ENCODE measurements around the gene TMEM109.

Gene TMEM109

GRCh38 chr11:60913793-60914632 lies at the start of gene TMEM109:
Gene TMEM109, plus strand, starts transcription at chr11:60914158. Its CDS starts 5,536 bp downstream, at chr11:60919694.
- H3K4me3 ChIP-seq (replicated peaks; ENCODE audit: low read depth, low read length): peak within 1 kb of the TSS; percentile 85
- peak; percentile 72 for DNase-seq (ENCODE audit: extremely low read depth, low read depth)
- TF ChIP-seq CTCF (IDR thresholded peaks at IDR 0.05; ENCODE audit: low read depth, low read length, missing control alignments): no peak

- TF ChIP-seq CTCF (IDR thresholded peaks at IDR 0.05; ENCODE audit: low read depth, low read length, missing control alignments): no peak
- H3K4me3 ChIP-seq (replicated peaks; ENCODE audit: low read depth, low read length): no peak overlapping the region
- no peak for DNase-seq (ENCODE audit: extremely low read depth, low read depth)
Measured at GRCh38 chr11:60864856-60865513, 49.0 kb upstream of the TMEM109 start.

GRCh38 chr11:60866911-60867870 lies 46.8 kb upstream of the TMEM109 start, which contains the start of gene ZP1:
Gene ZP1, plus strand, starts transcription at chr11:60867542. Its CDS starts 20 bp downstream, at chr11:60867562.
- TF ChIP-seq CTCF (IDR thresholded peaks at IDR 0.05; ENCODE audit: low read depth, low read length, missing control alignments): no peak
- no peak for DNase-seq (ENCODE audit: extremely low read depth, low read depth)
- H3K4me3 ChIP-seq (replicated peaks; ENCODE audit: low read depth, low read length): no peak within 1 kb of the TSS

- TF ChIP-seq CTCF (IDR thresholded peaks at IDR 0.05; ENCODE audit: low read depth, low read length, missing control alignments): no peak
- DNase-seq (ENCODE audit: extremely low read depth, low read depth): no peak
- no peak overlapping the region for H3K4me3 ChIP-seq (replicated peaks; ENCODE audit: low read depth, low read length)
Measured at GRCh38 chr11:60867871-60868681, 45.9 kb upstream of the TMEM109 start.

- TF ChIP-seq CTCF (IDR thresholded peaks at IDR 0.05; ENCODE audit: low read depth, low read length, missing control alignments): no peak
- DNase-seq (ENCODE audit: extremely low read depth, low read depth): no peak
- no peak overlapping the region for H3K4me3 ChIP-seq (replicated peaks; ENCODE audit: low read depth, low read length)
Measured at GRCh38 chr11:60868682-60869450, 45.1 kb upstream of the TMEM109 start.

All from HFF-Myc (cell line).